Loucy (cell line): ENCODE measurements around the gene ZNF474.
A peak's percentile ranks its signal among the peaks of the same experiment; 100 is the strongest.

Experiments
- H2AFZ ChIP-seq: fragments of 200-600 bp; sonication (generic); 2 replicates; pipeline ENCODE4 v1.6.0; 2016; ENCODE audit warnings: antibody characterized with exemption, mild to moderate bottlenecking, low read length, moderate library complexity
- H3F3A ChIP-seq: fragments of 200-600 bp; 2 replicates; pipeline ENCODE4 v1.6.0; 2016; ENCODE audit warnings: antibody characterized with exemption, low read depth, mild to moderate bottlenecking
- H3K27me3 ChIP-seq: fragments of 200-600 bp; sonication (generic); 2 replicates; pipeline ENCODE4 v1.6.1; 2014; ENCODE audit warnings: low read length, mild to moderate bottlenecking; ENCODE audit not compliant: insufficient read depth, poor library complexity, severe bottlenecking
- H3K36me3 ChIP-seq: fragments of 200-600 bp; sonication (generic); 2 replicates; pipeline ENCODE4 v1.6.1; 2016; ENCODE audit warnings: low read length; ENCODE audit not compliant: insufficient read depth
- H3K4me1 ChIP-seq: fragments of 200-600 bp; sonication (generic); 2 replicates; pipeline ENCODE4 v1.5.1; 2014; ENCODE audit warnings: low read length, mild to moderate bottlenecking; ENCODE audit not compliant: insufficient read depth, poor library complexity, severe bottlenecking
- H3K4me2 ChIP-seq: fragments of 200-600 bp; sonication (generic); 2 replicates; pipeline ENCODE4 v1.6.0; 2014; ENCODE audit warnings: antibody characterized with exemption, low read length, low read depth, mild to moderate bottlenecking; ENCODE audit not compliant: poor library complexity, severe bottlenecking
- H3K4me3 ChIP-seq: fragments of 200-600 bp; sonication (generic); 2 replicates; pipeline ENCODE4 v1.5.1; 2014; ENCODE audit warnings: low read length, mild to moderate bottlenecking, mixed read lengths; ENCODE audit not compliant: poor library complexity, severe bottlenecking
- H3K79me2 ChIP-seq: fragments of 200-600 bp; sonication (generic); 2 replicates; pipeline ENCODE4 v1.6.1; 2014; ENCODE audit warnings: low read length; ENCODE audit not compliant: insufficient read depth
- H3K9ac ChIP-seq: fragments of 200-600 bp; sonication (generic); 2 replicates; pipeline ENCODE4 v1.6.0; 2014; ENCODE audit warnings: mild to moderate bottlenecking, low read depth, low read length, moderate library complexity; ENCODE audit not compliant: poor library complexity, severe bottlenecking
- H3K9me2 ChIP-seq: fragments of 200-600 bp; sonication (generic); replicated peaks from 2 replicates; pipeline ENCODE4 v1.6.1; 2016; ENCODE audit warnings: low read depth, low read length, mixed read lengths
- H3K9me3 ChIP-seq: fragments of 200-600 bp; sonication (generic); 2 replicates; pipeline ENCODE4 v1.6.1; 2014; ENCODE audit warnings: mild to moderate bottlenecking, antibody characterized with exemption, low read length, low read depth; ENCODE audit not compliant: insufficient read depth
- H4K20me1 ChIP-seq: fragments of 200-600 bp; sonication (generic); 2 replicates; pipeline ENCODE4 v1.6.0; 2014; ENCODE audit warnings: antibody characterized with exemption, low read length, mild to moderate bottlenecking; ENCODE audit not compliant: insufficient read depth, poor library complexity, severe bottlenecking
- CTCF ChIP-seq: fragments of 200-600 bp; sonication (generic); conservative IDR thresholded peaks from 2 replicates; pipeline ENCODE4 v1.5.1; 2014; ENCODE audit warnings: mild to moderate bottlenecking, antibody characterized with exemption, low read length
- EZH2phosphoT487 ChIP-seq: fragments of 200-600 bp; IDR thresholded peaks from 2 replicates; pipeline ENCODE4 v1.6.1; 2018; ENCODE audit warnings: antibody characterized with exemption, mild to moderate bottlenecking, moderate library complexity, borderline replicate concordance

ZNF474 gene

GRCh38 chr5:122192497-122193496, 63.5 kb downstream of the ZNF474 start:
- H3K9me3 ChIP-seq = no peaks in the 10 kb centered on the region
- no peak overlapping the region for H2AFZ ChIP-seq
- no peak for TF ChIP-seq EZH2phosphoT487
- TF ChIP-seq CTCF = peak; percentile 52
- H3K4me3 ChIP-seq = no peak overlapping the region
- no peaks in the 10 kb centered on the region for H4K20me1 ChIP-seq
- H3K27me3 ChIP-seq = no peaks in the 10 kb centered on the region
- no peaks in the 10 kb centered on the region for H3K36me3 ChIP-seq
- H3K9me2 ChIP-seq = no peaks in the 10 kb centered on the region
- H3K9ac ChIP-seq = no peak overlapping the region
- no peaks in the 10 kb centered on the region for H3K79me2 ChIP-seq
- H3K4me1 ChIP-seq = no peaks in the 10 kb centered on the region
- H3F3A ChIP-seq = no peaks in the 10 kb centered on the region
- H3K4me2 ChIP-seq = no peak overlapping the region

- Histone ChIP-seq H3K4me1 (no peaks in the 10 kb centered on the region), H3K9me2 (no peaks in the 10 kb centered on the region), H3K9me3 (no peaks in the 10 kb centered on the region), H3K79me2 (no peaks in the 10 kb centered on the region), H4K20me1 (no peaks in the 10 kb centered on the region), H3K4me2 (no peak overlapping the region), H3K36me3 (no peaks in the 10 kb centered on the region), H3K27me3 (no peaks in the 10 kb centered on the region), H3K4me3 (no peak overlapping the region), H3F3A (no peaks in the 10 kb centered on the region), H2AFZ (no peak overlapping the region), H3K9ac (no peak overlapping the region)
- TF ChIP-seq EZH2phosphoT487 = no peak
- peak; percentile 51 for TF ChIP-seq CTCF
Measured at GRCh38 chr5:122195802-122196394, 66.6 kb downstream of the ZNF474 start.

GRCh38 chr5:122199146-122199545, 69.8 kb downstream of the ZNF474 start:
- Histone ChIP-seq H3K9ac (no peak overlapping the region), H3K4me1 (no peaks in the 10 kb centered on the region), H3K9me3 (no peaks in the 10 kb centered on the region), H2AFZ (no peak overlapping the region), H3K4me2 (no peak overlapping the region), H3F3A (no peaks in the 10 kb centered on the region), H3K27me3 (no peaks in the 10 kb centered on the region), H3K9me2 (no peaks in the 10 kb centered on the region), H4K20me1 (no peaks in the 10 kb centered on the region), H3K79me2 (no peaks in the 10 kb centered on the region), H3K4me3 (no peak overlapping the region), H3K36me3 (no peaks in the 10 kb centered on the region)
- TF ChIP-seq CTCF (no peak), EZH2phosphoT487 (no peak)
